ENCODE measurements around the gene AMDHD1. TPM values are rescaled to one million over a fixed set of nuclear protein-coding genes. Genes with fewer than 3 reads are reported as not detected.
A peak's percentile ranks its signal among the peaks of the same experiment; 100 is the strongest.

The AMDHD1 gene
- total RNA-seq, 1 experiment from 2014 or later: 1.2 TPM

GRCh38 chr12:95940514-95940913 lies 2.6 kb upstream of the AMDHD1 start:
- CTCF ChIA-PET: no interaction called here

GRCh38 chr12:95942101-95942523 lies 1.0 kb upstream of the AMDHD1 start:
- intact Hi-C loops (cut with micrococcal nuclease; ENCODE audit: unreplicated experiment): no loop called here
- Mint-ChIP-seq H3K4me1 (ENCODE audit: low read depth, unreplicated experiment) (no peaks in the 10 kb centered on the region), H3K27me3 (ENCODE audit: unreplicated experiment) (peaks cover 18% of the 10 kb centered on the region), H3K4me3 (ENCODE audit: low read depth, unreplicated experiment) (peak overlapping the region; percentile 85), H3K9me3 (ENCODE audit: low read depth, unreplicated experiment) (no peaks in the 10 kb centered on the region), H3K27ac (ENCODE audit: unreplicated experiment) (no peak overlapping the region), H3K36me3 (ENCODE audit: insufficient read depth, unreplicated experiment) (peaks cover 17% of the 10 kb centered on the region)
- DNase-seq: no peak
- CTCF ChIA-PET: interaction anchor here (0.7 to 2.9 kb wide), 3 partner anchors 17 to 202 kb away, joined by 4 to 8 read pairs (median 7); no protein-coding TSS in a partner anchor
- TSS peak; percentile 74 for BruUV-seq (replicated peaks)
- no peak for TF ChIP-seq CTCF (IDR thresholded peaks at IDR 0.05; ENCODE audit: unreplicated experiment)

More at GRCh38 chr12:95940514-95940913, 2.6 kb upstream of the AMDHD1 start:
- no peak for DNase-seq
- intact Hi-C loops (cut with micrococcal nuclease; ENCODE audit: unreplicated experiment): no loop called here
- H3K27ac Mint-ChIP-seq (ENCODE audit: unreplicated experiment): no peak overlapping the region
- H3K36me3 Mint-ChIP-seq (ENCODE audit: insufficient read depth, unreplicated experiment): peaks cover 17% of the 10 kb centered on the region
- H3K4me1 Mint-ChIP-seq (ENCODE audit: low read depth, unreplicated experiment): no peaks in the 10 kb centered on the region
- peaks cover 12% of the 10 kb centered on the region for H3K27me3 Mint-ChIP-seq (ENCODE audit: unreplicated experiment)
- H3K9me3 Mint-ChIP-seq (ENCODE audit: low read depth, unreplicated experiment): no peaks in the 10 kb centered on the region
- no peak for TF ChIP-seq CTCF (IDR thresholded peaks at IDR 0.05; ENCODE audit: unreplicated experiment)
- H3K4me3 Mint-ChIP-seq (ENCODE audit: low read depth, unreplicated experiment): no peak overlapping the region
- BruUV-seq (replicated peaks): no TSS peak

- no peak for TF ChIP-seq CTCF (IDR thresholded peaks at IDR 0.05; ENCODE audit: unreplicated experiment)
- peak; percentile 87 for DNase-seq
- CTCF ChIA-PET: interaction anchor here (0.6 to 2.9 kb wide), 7 partner anchors 15 to 922 kb away, joined by 3 to 8 read pairs (median 4); partner anchors contain the start of gene METAP2
- Mint-ChIP-seq H3K4me3 (ENCODE audit: low read depth, unreplicated experiment) (peak within 1 kb of the TSS; percentile 85), H3K4me1 (ENCODE audit: low read depth, unreplicated experiment) (no peaks in the 10 kb centered on the region), H3K27me3 (ENCODE audit: unreplicated experiment) (peaks cover 18% of the 10 kb centered on the region), H3K9me3 (ENCODE audit: low read depth, unreplicated experiment) (no peaks in the 10 kb centered on the region), H3K27ac (ENCODE audit: unreplicated experiment) (peak within 1 kb of the TSS; percentile 87), H3K36me3 (ENCODE audit: insufficient read depth, unreplicated experiment) (peaks cover 17% of the 10 kb centered on the region)
- no TSS peak for BruUV-seq (replicated peaks)
- intact Hi-C loops (cut with micrococcal nuclease; ENCODE audit: unreplicated experiment): no loop called here
Observed at GRCh38 chr12:95942524-95943329, 404 bp upstream of the AMDHD1 start, which contains the start of gene CCDC38. CCDC38 (minus strand) TSS chr12:95942614; CDS start chr12:95936509, 6,105 bp downstream.

- Mint-ChIP-seq H3K27ac (ENCODE audit: unreplicated experiment) (no peak overlapping the region), H3K4me1 (ENCODE audit: low read depth, unreplicated experiment) (no peaks in the 10 kb centered on the region), H3K27me3 (ENCODE audit: unreplicated experiment) (peaks cover 19% of the 10 kb centered on the region), H3K9me3 (ENCODE audit: low read depth, unreplicated experiment) (no peaks in the 10 kb centered on the region), H3K36me3 (ENCODE audit: insufficient read depth, unreplicated experiment) (peaks cover 17% of the 10 kb centered on the region), H3K4me3 (ENCODE audit: low read depth, unreplicated experiment) (no peak overlapping the region)
- no peak for DNase-seq
- intact Hi-C loops (cut with micrococcal nuclease; ENCODE audit: unreplicated experiment): no loop called here
- CTCF ChIA-PET: interaction anchor here (0.6 to 2.9 kb wide), 2 partner anchors 26 to 34 kb away, joined by 4 to 8 read pairs; no protein-coding TSS in a partner anchor
- TF ChIP-seq CTCF (IDR thresholded peaks at IDR 0.05; ENCODE audit: unreplicated experiment): no peak
- BruUV-seq (replicated peaks): TSS peak; percentile 41
Observed at GRCh38 chr12:95944108-95944704, 1.1 kb downstream of the AMDHD1 start.

All from Calu3 (cell line).